Measurements from ENCODE around the gene ERICH3.

ERICH3 gene, protein sequence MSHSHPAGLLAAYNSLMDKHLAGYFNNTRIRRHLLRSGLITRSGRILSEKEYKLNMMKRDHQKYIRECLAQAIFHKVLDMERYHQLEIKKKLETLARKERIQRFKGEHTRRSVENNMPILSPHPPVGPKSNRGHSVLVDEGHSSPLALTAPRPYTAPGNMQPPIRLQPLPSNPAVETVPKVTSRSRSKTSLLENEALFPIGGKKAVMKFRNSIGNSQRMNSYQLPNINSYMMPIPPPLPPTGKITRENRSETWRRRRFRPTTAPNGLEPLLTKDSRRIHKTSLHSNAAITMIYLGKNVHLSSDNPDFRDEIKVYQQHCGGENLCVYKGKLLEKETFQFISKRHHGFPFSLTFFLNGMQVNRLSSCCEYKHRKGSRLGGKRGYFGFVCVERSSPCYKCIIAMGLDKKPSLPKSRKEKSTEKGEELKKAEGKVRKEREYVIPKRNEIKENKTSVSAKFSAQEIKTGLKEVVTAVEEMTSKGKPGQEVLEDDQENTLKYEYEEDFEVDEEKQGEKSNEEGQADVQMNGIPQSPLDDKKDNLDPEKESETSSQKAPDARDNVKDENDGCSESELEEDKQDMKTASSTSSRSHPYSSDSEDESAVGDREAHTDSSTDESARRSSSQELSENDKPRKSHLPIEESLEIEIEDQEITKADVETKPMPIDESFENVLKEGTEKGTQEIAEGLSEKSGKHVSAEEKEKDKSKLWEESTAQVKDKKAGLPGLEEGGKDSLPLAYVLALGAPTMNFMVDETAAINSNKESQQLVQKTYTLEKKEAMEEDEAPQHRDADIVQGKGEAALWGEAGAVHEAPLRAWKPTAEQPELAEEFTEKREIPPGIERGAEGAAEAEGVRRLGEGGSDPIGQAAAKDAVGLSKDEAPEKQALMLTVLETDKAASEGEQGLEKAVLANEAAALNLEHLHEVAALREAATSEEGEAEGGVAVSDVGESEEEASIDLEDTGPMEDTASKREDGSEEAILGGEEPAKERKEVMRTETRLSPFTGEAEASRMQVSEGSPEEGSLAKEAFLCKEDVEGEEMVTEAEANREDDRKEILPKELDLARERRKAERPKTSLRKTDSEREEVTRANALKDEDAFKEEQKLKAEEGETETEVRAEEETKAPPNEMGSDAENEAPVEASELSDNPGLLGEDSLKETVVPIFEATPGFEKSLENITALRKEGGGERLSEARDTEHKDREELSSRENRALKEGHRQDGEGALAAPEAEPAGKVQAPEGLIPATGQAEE (N-terminal part only)

DNA sequence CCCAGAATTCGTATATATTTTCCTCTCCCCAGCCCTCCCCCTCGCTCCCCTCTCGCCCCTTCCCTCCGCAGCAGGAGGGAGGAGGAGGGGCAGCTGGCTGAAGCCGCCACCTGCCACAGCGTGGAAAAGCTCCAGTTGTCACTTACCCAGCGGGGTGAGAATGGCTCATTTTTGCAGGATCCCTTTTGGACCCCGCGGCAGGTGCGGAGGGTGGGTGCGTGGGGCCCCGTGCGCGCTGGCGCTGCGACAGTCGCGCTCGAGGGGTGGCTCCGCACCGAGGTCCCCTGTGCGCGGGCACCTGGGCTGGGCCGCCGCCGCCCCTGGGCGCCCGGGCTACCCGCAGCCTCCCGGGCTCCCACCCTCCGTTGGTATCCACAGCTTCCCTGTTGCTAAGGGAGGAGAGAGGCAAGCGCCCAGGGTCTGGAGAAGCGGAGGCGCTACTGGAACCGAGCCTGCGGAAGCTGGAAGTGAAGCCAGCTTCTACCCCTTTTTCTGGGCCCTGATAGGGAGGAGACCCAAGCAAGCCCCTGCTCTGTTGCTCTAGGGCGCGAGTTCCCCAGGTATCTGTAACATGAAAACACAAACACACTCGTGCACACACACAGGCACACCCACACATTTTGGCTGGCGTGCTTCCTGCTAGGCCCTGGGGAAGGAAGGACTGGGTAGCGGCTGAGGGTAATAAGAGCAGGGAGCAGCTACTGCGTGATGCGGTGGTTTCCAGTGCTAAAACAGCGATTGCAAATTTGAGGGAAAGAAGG lies at the start of gene ERICH3:
Gene ERICH3 (minus strand): TSS at position 442 of the 761 bp plus-strand sequence. CDS start 273 bp downstream, at position 169.
- no peak for DNase-seq

DNA sequence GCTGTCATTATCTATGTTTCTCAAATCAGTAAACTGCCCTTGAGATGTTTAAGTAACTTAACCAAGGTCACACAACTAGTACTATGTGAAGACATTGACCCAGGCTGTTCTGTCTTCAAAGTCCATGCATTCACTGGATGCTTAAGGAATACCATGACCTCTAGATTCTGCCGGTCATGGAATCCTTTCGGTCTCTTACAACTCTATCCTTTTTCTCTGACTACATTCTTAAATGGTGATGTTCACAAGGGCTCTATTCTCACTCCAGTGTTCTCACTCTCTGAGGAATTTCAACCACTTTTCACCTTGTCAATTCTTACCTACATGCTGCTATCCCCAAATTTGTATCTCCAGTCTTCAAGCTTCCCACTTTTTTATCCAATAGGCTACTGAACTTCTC lies 44.0 kb upstream of the ERICH3 start:
- DNase-seq = no peak

GRCh38 chr1:74716822-74717221 lies 43.2 kb upstream of the ERICH3 start:
- no peak for DNase-seq

DNA sequence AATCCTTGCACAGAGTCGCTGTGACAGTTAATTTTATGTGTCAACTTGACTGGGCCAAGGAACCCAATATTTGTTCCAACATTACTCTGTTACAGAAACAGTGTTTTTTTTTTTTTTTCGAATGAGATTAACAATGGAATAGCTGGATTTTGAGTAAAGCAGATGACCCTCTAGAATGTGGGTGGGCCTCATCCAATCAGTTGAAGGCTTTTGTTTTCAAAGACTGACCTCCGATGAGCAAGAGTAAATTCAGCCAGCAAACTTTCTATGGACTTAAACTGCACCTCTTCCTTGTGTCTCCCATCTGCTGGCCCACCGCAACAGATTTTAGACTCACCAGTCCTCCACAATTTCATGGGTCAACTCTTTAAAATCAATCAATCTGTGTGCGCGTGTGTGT lies 42.2 kb upstream of the ERICH3 start:
- DNase-seq = no peak

GRCh38 chr1:74715236-74715502 lies 41.6 kb upstream of the ERICH3 start:
- DNase-seq = no peak

DNA sequence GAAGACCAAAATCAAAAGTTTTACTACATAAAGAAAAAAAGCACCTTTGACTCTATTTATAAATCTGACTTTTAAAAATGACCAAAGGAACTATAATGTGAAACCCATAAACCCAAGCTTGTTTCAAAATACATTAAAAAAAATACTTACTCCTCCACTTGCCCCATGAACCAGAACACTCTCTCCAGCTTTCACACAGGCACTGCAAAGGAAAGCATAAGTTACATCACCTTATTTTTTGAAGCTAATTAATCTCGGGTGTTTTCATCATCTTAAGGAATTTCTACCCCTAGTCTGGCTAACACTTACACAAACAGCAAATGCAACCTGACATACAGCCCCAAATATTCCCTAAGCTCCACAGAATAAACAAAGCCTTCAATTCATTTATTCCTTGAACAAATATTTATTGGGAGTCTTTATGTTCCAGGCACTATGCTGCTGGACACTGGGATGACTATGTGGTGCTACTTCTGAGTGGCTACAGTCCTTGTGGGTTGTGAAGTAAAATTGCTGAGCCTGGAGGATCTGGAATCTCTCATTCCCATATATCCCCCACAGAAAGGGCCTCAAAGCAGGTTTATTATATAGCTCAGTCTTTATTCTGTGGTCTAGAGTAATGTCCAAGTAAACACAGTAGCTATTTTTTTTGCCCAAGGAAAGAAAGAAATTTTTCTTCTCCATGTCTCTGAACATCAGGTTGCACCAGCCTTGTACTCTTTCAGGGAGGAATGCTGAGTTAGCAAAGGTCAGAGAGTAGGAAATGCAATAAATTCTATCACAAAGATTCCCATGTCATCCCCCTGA lies 41.0 kb upstream of the ERICH3 start:
- no peak for DNase-seq

- DNase-seq = no peak
These were observed 40.3 kb upstream of the ERICH3 start for GRCh38 chr1:74713849-74714248.

DNA sequence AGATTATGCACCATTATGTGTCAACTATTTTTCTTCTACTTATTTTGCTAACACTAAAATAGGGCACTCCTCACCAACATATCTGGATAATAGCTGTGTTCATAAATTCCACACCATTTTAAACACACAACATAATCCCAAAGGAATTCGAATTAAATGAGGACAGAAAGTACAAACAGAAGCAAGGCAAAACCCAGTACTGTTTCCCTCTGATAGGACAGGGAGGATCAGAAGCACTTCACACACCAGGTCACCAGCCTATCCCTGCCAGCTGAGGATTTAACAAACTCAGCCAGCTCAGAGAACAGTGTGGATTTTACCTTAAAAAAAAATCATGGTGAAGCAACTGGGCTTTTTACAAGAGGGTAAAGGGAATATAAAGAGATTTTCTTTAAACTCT lies 39.3 kb upstream of the ERICH3 start:
- DNase-seq = no peak

- DNase-seq = no peak
These were observed 30.0 kb upstream of the ERICH3 start for GRCh38 chr1:74703386-74704182.

DNA sequence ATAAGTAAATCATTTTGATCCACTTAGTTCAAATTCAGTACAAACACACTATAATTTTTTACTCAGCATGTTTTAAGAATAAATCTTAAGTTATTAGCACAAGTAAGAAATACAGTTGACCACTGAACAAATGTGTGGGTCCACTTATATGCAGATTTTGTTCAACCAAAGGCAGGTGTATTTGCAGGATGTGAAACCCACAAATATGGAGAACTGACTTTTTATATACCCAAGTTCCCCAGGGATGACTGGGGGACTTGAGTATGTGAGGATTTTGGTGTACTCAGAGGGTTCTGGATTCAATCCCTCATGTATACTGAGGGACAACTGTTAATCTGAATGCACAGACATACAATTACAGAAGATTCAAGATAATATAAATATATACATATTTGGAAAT lies 25.7 kb upstream of the ERICH3 start:
- no peak for DNase-seq

DNA sequence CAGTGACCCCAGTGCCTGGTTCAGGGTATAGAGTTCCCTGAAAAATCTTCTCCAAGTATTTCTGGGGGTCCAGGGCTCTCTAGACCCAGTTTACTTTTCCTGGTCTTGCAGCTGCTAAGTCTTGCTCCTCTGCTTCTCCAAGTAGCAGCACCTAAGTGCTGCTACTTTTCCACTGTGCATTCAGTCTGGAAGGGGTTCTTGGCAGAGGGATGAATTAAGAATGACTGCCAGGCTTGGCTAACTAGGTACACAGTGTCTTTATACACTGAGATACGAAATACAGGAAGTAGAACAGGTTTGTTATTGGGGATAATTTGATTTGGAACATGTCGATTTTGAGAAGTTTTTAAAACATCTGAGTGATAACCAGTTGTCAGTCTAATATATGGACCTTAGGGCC lies 24.2 kb upstream of the ERICH3 start:
- DNase-seq = no peak

DNA sequence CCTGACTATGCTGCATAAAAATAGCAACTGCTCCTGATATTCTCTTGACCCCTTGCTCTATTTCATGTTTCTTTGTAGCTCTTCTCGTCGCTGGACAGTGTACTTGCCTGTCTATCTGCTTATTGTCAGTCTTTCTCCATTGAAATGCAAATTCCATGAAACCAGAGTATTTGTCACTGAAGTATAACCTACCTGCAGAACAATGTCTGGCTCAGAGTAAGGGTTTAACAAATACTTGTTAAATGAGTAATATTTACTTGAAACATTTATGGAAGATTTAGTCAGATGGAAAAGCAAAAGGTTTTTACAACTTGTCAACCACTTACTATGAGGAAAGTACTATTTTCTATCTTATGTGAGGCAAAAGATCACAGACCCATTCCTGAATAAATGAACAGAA lies 19.9 kb upstream of the ERICH3 start:
- no peak for DNase-seq

- no peak for DNase-seq
These were observed 17.3 kb upstream of the ERICH3 start for GRCh38 chr1:74690909-74691308.

DNA sequence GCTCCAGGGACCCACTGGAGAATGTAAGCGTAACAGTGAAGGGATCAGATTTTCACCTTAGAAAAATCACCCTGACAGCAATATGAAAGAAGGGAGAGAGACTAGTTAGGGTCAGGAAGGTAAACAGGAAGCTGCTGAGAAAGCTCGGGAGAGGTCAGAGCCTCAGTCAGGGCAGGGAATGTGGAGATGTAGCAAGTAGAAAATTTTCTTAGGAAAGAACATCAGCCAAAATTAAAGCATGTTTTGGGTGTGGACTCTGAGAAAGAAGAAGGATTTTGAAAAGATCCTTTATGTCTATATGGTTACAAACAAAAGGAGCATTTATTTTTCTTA lies 16.7 kb upstream of the ERICH3 start:
- DNase-seq = no peak

DNA sequence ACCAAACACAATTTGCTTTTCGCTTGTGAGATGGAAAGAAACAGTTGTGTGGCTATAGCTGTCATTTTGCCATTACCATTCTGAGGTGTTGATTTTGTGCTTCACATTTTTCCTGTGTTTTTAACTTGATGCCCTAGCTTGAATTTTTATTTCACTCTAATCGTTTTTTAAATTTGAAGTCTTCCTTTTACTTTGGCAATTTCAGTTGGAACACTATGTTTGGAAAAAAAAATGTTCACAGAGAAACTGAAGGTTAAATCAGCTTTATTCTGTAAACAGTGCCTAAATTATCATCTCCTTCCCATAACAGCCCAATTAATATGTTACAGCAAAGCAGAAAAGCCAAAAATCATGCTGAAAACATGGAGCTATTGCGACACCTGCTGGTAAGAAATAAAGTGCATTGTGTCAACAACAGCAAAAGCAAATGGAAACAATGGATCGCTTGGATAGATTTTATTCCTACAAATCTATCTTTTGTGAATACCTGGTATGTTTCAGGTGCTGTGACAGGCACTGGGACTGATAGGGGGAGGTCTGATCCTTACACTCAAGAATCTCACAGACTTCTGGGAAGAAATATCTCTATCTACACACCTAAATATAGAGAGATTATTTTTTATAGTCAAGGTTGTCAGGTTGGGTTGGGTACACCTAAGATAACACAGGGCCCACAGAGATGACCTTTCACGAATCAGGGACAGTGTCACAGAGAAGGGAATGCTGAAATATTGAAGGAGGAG lies 16.2 kb upstream of the ERICH3 start:
- peak; percentile 56 for DNase-seq

- DNase-seq = no peak
These were observed 13.3 kb upstream of the ERICH3 start for GRCh38 chr1:74686928-74687327.

DNA sequence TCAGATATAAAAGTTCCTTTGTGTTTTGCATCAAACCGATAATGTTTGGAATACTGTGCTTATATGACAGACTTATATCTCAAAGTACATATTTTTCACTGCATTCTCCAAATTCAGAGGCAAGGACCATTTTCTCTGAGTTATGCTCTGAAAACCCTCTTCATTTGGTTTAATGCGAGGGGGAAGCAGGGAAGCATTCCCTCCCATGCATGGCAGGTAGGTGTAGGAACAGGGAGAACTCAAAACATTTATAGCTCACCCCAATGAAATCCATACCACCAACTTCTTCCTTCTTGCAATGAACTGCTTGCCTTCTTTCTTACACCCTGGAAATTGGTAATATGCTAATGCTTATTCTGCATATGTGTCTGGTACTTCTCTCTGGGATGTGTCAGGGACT lies 10.7 kb upstream of the ERICH3 start:
- DNase-seq = no peak

GRCh38 chr1:74683656-74684055 lies 10.1 kb upstream of the ERICH3 start:
- no peak for DNase-seq

GRCh38 chr1:74681851-74682250 lies 8.3 kb upstream of the ERICH3 start:
- no peak for DNase-seq

- DNase-seq = no peak
These were observed 7.9 kb upstream of the ERICH3 start for GRCh38 chr1:74681449-74681848.
